ENCODE measurements around the gene PRDM1.

PRDM1 gene

GRCh38 chr6:106158816-106159215 is 72.7 kb downstream of the PRDM1 start:
- TF ChIP-seq GATA3 (IDR thresholded peaks at IDR 0.05; ENCODE audit: low read depth, low read length) (no peak), GATA2 (IDR thresholded peaks at IDR 0.05; ENCODE audit: low read depth, low read length) (no peak)
